SK-N-SH (cell line): ENCODE results near the gene PIF1. TPM values are rescaled to one million over a fixed set of nuclear protein-coding genes. Genes with fewer than 3 reads are reported as not detected.

Source experiments
- CTCF ChIA-PET: fragments of 300-600, 350-600 bp; formaldehyde crosslinking; extraction: SDS; loops from one replicate; lab custom pipeline; 2021; lab: Yijun Ruan, JAX
- POLR2A ChIA-PET: fragments of 350-600 bp; sonication (Branson Sonifier 250); formaldehyde crosslinking; extraction: SDS; loops from one replicate; lab custom pipeline; 2020; ENCODE audit warnings: antibody characterized with exemption, inconsistent platforms; lab: Yijun Ruan, JAX
- DNase-seq: peaks from one replicate; pipeline ENCODE4 v3.0.0; 2012
- H2AFZ ChIP-seq: fragments of 200-600 bp; sonication (generic); 2 replicates; pipeline ENCODE4 v1.8.1; 2016; ENCODE audit warnings: antibody characterized with exemption, mild to moderate bottlenecking, low read depth
- H3F3A ChIP-seq: fragments of 200-600 bp; sonication (generic); replicated peaks from 2 replicates; pipeline ENCODE3; 2016; ENCODE audit warnings: antibody characterized with exemption, mild to moderate bottlenecking; ENCODE audit not compliant: insufficient read depth
- H3K27ac ChIP-seq, 2 experiments: fragments of 200-500 bp in 1 of 2; fragments of 200-600 bp in 1 of 2; sonication (Bioruptor generic) in 1 of 2; sonication (generic), shearing (Covaris generic) in 1 of 2; 2 replicates each; pipeline versions ENCODE4 v1.5.1 to v1.6.1; 2014 to 2016; ENCODE audit warnings: low read depth in 2 of 2, inconsistent platforms in 1 of 2, low read length in 1 of 2, mild to moderate bottlenecking in 1 of 2, mixed read lengths in 1 of 2
- H3K27me3 ChIP-seq: fragments of 200-600 bp; sonication (generic), shearing (Covaris generic); 2 replicates; pipeline ENCODE4 v1.6.1; 2016; ENCODE audit warnings: mixed run types; ENCODE audit not compliant: insufficient read depth
- H3K36me3 ChIP-seq, 2 experiments: fragments of 200-500 bp in 1 of 2; fragments of 200-600 bp in 1 of 2; sonication (Bioruptor generic) in 1 of 2; sonication (generic) in 1 of 2; replicated peaks in 1 of 2; 2 replicates each; pipeline versions ENCODE3 to v1.5.1; 2014 to 2016; ENCODE audit warnings: low read length in 1 of 2, mild to moderate bottlenecking in 1 of 2; ENCODE audit not compliant: insufficient read depth in 2 of 2, control insufficient read depth in 1 of 2
- H3K4me1 ChIP-seq, 2 experiments: fragments of 200-500 bp in 1 of 2; fragments of 200-600 bp in 1 of 2; sonication (Bioruptor generic) in 1 of 2; sonication (generic), shearing (Covaris generic) in 1 of 2; 2 replicates each; pipeline versions ENCODE4 v1.5.1 to v1.6.1; 2014 to 2016; ENCODE audit warnings: low read depth in 1 of 2, low read length in 1 of 2, mixed run types in 1 of 2; ENCODE audit not compliant: insufficient read depth in 2 of 2, control insufficient read depth in 1 of 2
- H3K4me2 ChIP-seq: fragments of 200-600 bp; sonication (generic), shearing (Covaris generic); 2 replicates; pipeline ENCODE4 v1.6.1; 2017; ENCODE audit warnings: mixed run types
- H3K4me3 ChIP-seq, 2 experiments: fragments of 200-500 bp in 1 of 2; fragments of 200-600 bp in 1 of 2; sonication (Bioruptor generic) in 1 of 2; sonication (generic), shearing (Covaris generic) in 1 of 2; 2 replicates each; pipeline versions ENCODE4 v1.5.1 to v1.8.1; 2014 to 2016; ENCODE audit warnings: low read depth in 2 of 2, inconsistent platforms in 1 of 2, low read length in 1 of 2, mild to moderate bottlenecking in 1 of 2, mixed read lengths in 1 of 2, moderate library complexity in 1 of 2
- H3K79me2 ChIP-seq: fragments of 200-600 bp; sonication (generic); 2 replicates; pipeline ENCODE4 v1.8.1; 2017; ENCODE audit warnings: mild to moderate bottlenecking; ENCODE audit not compliant: insufficient read depth
- H3K9ac ChIP-seq: fragments of 200-600 bp; sonication (generic); 2 replicates; pipeline ENCODE4 v1.6.1; 2017; ENCODE audit warnings: mixed run types
- H3K9me2 ChIP-seq: fragments of 200-600 bp; sonication (generic); 2 replicates; pipeline ENCODE4 v1.6.1; 2017; ENCODE audit warnings: mixed run types
- H3K9me3 ChIP-seq: fragments of 200-600 bp; sonication (generic); 2 replicates; pipeline ENCODE4 v1.6.1; 2017; ENCODE audit warnings: mixed run types, mild to moderate bottlenecking, moderate library complexity
- H4K20me1 ChIP-seq: fragments of 200-600 bp; sonication (generic); 2 replicates; pipeline ENCODE4 v1.6.1; 2017; ENCODE audit warnings: mild to moderate bottlenecking, mixed run types; ENCODE audit not compliant: insufficient read depth
- CHD2 ChIP-seq: fragments of 150-350 bp; IDR thresholded peaks from 2 replicates; pipeline ENCODE4 v1.6.1; 2018; ENCODE audit warnings: low read length; ENCODE audit not compliant: partially characterized antibody
- EP300 ChIP-seq, 2 experiments: IDR thresholded peaks; 2 replicates each; pipeline versions ENCODE4 v1.4.0 to v1.6.1; 2012; ENCODE audit warnings: borderline replicate concordance in 1 of 2, low read depth in 1 of 2, low read length in 1 of 2
- EZH2phosphoT487 ChIP-seq: fragments of 200-600 bp; sonication (generic); IDR thresholded peaks from 2 replicates; pipeline ENCODE4 v1.6.1; 2017; ENCODE audit warnings: low read depth, mixed run types, mild to moderate bottlenecking, antibody characterized with exemption, moderate library complexity, borderline replicate concordance
- FOSL2 ChIP-seq: IDR thresholded peaks from 2 replicates; pipeline ENCODE4 v1.4.0; 2012; ENCODE audit warnings: low read depth, mild to moderate bottlenecking, moderate library complexity, borderline replicate concordance
- FOXM1 ChIP-seq: IDR thresholded peaks from 2 replicates; pipeline ENCODE4 v1.4.0; 2012; ENCODE audit warnings: low read depth, mild to moderate bottlenecking
- GABPA ChIP-seq: IDR thresholded peaks from 2 replicates; pipeline ENCODE4 v1.4.0; 2012; ENCODE audit warnings: low read depth, mild to moderate bottlenecking
- MEF2A ChIP-seq: IDR thresholded peaks from 2 replicates; pipeline ENCODE4 v1.4.0; 2012; ENCODE audit warnings: low read depth, borderline replicate concordance
- POLR2AphosphoS5 ChIP-seq: IDR thresholded peaks from 2 replicates; pipeline ENCODE4 v1.6.1; 2012; ENCODE audit warnings: low read depth, low read length
- RAD21 ChIP-seq: IDR thresholded peaks from 2 replicates; pipeline ENCODE4 v1.6.1; 2012; ENCODE audit warnings: mild to moderate bottlenecking, low read length
- RCOR1 ChIP-seq: fragments of 150-350 bp; IDR thresholded peaks from 2 replicates; pipeline ENCODE4 v1.6.1; 2017; ENCODE audit warnings: antibody characterized with exemption, low read length
- RFX5 ChIP-seq: IDR thresholded peaks from 2 replicates; pipeline ENCODE4 v1.6.1; 2012; ENCODE audit warnings: mild to moderate bottlenecking, improper control_type of control experiment, low read length
- RXRA ChIP-seq: IDR thresholded peaks from 2 replicates; pipeline ENCODE4 v1.4.0; 2012; ENCODE audit warnings: low read depth, mild to moderate bottlenecking, borderline replicate concordance
- SMC3 ChIP-seq: IDR thresholded peaks from 2 replicates; pipeline ENCODE4 v1.6.1; 2012; ENCODE audit warnings: low read depth, low read length, improper control_type of control experiment
- TAF1 ChIP-seq: IDR thresholded peaks from 2 replicates; pipeline ENCODE4 v1.6.1; 2012; ENCODE audit warnings: low read depth, mild to moderate bottlenecking, low read length, moderate library complexity, borderline replicate concordance
- TCF12 ChIP-seq: IDR thresholded peaks from 2 replicates; pipeline ENCODE4 v1.4.0; 2012
- YY1 ChIP-seq: IDR thresholded peaks from 2 replicates; pipeline ENCODE4 v1.4.0; 2012; ENCODE audit warnings: low read depth, mild to moderate bottlenecking
- WGBS: methylation state at CpG from one replicate; pipeline ENCODE4 v1.1.6; 2017; ENCODE audit warnings: low lambda C conversion rate; 5-methylcytosine and 5-hydroxymethylcytosine counted together
- polyA plus RNA-seq, 3 experiments: library from polyadenylated mRNA; depleted of rRNA; stranded (reverse); fragments of >200 nt; gene quantifications; 2 replicates each; pipeline ENCODE4 v1.2.3, GENCODE V29; 2012
- TF ChIP-seq, protein P1 (sequence below): IDR thresholded peaks from 2 replicates; pipeline ENCODE4 v1.6.1; 2012; ENCODE audit warnings: mild to moderate bottlenecking, low read depth, low read length, moderate library complexity
- TF ChIP-seq, protein P2 (sequence below): IDR thresholded peaks from 2 replicates; pipeline ENCODE4; 2012
- TF ChIP-seq, protein P3 (sequence below): IDR thresholded peaks from 2 replicates; pipeline ENCODE4 v1.4.0; 2012; ENCODE audit warnings: low read depth
- TF ChIP-seq, protein P4 (sequence below): IDR thresholded peaks from 2 replicates; pipeline ENCODE4 v1.4.0; 2012; ENCODE audit warnings: low read depth, borderline replicate concordance

Gene PIF1
- polyA plus RNA-seq, 1 of the 3 experiments (the other 2 are of a cell fraction), result 12.4 TPM

DNA sequence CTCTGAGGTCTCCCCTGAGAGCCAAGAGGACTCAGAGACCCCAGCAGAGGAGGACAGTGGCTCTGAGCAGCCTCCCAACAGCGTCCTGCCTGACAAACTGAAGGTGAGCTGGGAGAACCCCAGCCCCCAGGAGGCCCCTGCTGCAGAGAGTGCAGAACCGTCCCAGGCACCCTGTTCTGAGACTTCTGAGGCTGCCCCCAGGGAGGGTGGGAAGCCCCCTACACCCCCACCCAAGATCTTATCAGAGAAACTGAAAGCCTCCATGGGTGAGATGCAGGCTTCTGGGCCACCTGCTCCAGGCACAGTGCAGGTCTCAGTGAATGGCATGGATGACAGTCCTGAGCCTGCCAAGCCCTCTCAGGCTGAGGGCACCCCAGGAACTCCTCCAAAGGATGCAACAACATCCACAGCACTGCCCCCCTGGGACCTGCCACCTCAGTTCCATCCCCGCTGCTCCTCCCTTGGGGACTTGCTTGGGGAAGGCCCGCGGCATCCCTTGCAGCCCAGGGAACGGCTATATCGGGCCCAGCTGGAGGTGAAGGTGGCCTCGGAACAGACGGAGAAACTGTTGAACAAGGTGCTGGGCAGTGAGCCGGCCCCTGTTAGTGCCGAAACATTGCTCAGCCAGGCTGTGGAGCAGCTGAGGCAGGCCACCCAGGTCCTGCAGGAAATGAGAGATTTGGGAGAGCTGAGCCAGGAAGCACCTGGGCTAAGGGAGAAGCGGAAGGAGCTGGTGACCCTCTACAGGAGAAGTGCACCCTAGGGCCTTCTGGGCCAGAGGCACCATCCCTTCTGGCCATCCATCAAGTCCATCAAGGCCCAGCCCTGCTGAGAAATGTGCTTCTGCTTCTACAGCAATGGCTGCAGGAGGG, 39.9 kb upstream of the PIF1 start:
- no peak for DNase-seq
- TF ChIP-seq EP300 (IDR thresholded peaks at IDR 0.05; ENCODE audit: borderline replicate concordance in 1 of 2, low read depth in 1 of 2, low read length in 1 of 2), result no peak
- TF ChIP-seq POLR2AphosphoS5, result no peak
- no peak for TF ChIP-seq RXRA
- no peak for TF ChIP-seq GABPA
- TF ChIP-seq RAD21, result no peak
- TF ChIP-seq, protein P1, sequence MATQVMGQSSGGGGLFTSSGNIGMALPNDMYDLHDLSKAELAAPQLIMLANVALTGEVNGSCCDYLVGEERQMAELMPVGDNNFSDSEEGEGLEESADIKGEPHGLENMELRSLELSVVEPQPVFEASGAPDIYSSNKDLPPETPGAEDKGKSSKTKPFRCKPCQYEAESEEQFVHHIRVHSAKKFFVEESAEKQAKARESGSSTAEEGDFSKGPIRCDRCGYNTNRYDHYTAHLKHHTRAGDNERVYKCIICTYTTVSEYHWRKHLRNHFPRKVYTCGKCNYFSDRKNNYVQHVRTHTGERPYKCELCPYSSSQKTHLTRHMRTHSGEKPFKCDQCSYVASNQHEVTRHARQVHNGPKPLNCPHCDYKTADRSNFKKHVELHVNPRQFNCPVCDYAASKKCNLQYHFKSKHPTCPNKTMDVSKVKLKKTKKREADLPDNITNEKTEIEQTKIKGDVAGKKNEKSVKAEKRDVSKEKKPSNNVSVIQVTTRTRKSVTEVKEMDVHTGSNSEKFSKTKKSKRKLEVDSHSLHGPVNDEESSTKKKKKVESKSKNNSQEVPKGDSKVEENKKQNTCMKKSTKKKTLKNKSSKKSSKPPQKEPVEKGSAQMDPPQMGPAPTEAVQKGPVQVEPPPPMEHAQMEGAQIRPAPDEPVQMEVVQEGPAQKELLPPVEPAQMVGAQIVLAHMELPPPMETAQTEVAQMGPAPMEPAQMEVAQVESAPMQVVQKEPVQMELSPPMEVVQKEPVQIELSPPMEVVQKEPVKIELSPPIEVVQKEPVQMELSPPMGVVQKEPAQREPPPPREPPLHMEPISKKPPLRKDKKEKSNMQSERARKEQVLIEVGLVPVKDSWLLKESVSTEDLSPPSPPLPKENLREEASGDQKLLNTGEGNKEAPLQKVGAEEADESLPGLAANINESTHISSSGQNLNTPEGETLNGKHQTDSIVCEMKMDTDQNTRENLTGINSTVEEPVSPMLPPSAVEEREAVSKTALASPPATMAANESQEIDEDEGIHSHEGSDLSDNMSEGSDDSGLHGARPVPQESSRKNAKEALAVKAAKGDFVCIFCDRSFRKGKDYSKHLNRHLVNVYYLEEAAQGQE, result no peak
- no peak for TF ChIP-seq RFX5
- no peak for TF ChIP-seq EZH2phosphoT487
- TF ChIP-seq, protein P2, sequence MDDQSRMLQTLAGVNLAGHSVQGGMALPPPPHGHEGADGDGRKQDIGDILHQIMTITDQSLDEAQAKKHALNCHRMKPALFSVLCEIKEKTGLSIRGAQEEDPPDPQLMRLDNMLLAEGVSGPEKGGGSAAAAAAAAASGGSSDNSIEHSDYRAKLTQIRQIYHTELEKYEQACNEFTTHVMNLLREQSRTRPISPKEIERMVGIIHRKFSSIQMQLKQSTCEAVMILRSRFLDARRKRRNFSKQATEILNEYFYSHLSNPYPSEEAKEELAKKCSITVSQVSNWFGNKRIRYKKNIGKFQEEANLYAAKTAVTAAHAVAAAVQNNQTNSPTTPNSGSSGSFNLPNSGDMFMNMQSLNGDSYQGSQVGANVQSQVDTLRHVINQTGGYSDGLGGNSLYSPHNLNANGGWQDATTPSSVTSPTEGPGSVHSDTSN, result no peak
- TF ChIP-seq MEF2A, result no peak
- TF ChIP-seq FOXM1, result no peak
- TF ChIP-seq FOSL2, result no peak
- no peak for TF ChIP-seq TCF12
- no peak for TF ChIP-seq RCOR1
- TF ChIP-seq TAF1, result no peak
- TF ChIP-seq YY1, result no peak
- TF ChIP-seq SMC3, result no peak
- TF ChIP-seq, protein P3, sequence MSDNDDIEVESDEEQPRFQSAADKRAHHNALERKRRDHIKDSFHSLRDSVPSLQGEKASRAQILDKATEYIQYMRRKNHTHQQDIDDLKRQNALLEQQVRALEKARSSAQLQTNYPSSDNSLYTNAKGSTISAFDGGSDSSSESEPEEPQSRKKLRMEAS, result no peak
- TF ChIP-seq, protein P4, sequence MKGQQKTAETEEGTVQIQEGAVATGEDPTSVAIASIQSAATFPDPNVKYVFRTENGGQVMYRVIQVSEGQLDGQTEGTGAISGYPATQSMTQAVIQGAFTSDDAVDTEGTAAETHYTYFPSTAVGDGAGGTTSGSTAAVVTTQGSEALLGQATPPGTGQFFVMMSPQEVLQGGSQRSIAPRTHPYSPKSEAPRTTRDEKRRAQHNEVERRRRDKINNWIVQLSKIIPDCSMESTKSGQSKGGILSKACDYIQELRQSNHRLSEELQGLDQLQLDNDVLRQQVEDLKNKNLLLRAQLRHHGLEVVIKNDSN, result no peak
- TF ChIP-seq CHD2, result no peak
- Histone ChIP-seq H3K4me1 (peaks cover 4 to 11% of the 10 kb centered on the region in 2 experiments; a peak in 3 of 4 replicates), H3K9ac (no peak overlapping the region), H3K27ac (no peak overlapping the region), H3K36me3 (peaks cover 0 to 15% of the 10 kb centered on the region in 2 experiments), H4K20me1 (no peaks in the 10 kb centered on the region), H2AFZ (no peak overlapping the region), H3K79me2 (no peaks in the 10 kb centered on the region), H3K9me2 (no peaks in the 10 kb centered on the region), H3K27me3 (no peaks in the 10 kb centered on the region), H3K4me3 (no peak overlapping the region), H3K9me3 (no peaks in the 10 kb centered on the region), H3F3A (no peaks in the 10 kb centered on the region), H3K4me2 (no peak overlapping the region)
- CTCF ChIA-PET, result interaction anchor here (1.0 kb wide), 1 partner anchor 132 kb away, joined by 3 read pairs; no protein-coding TSS in a partner anchor
- POLR2A ChIA-PET, result no interaction called here
- 96% methylated on average over 11 of the region's 12 CpGs for WGBS
